GM23338 (cell line): ENCODE results near the gene MCAT. TPM values are rescaled to one million over a fixed set of nuclear protein-coding genes. Genes with fewer than 3 reads are reported as not detected.

Experiments
- polyA plus RNA-seq: library from polyadenylated mRNA; unstranded; fragments of >200 nt; fragmentation: Nextera tagmentation; extraction: Ambion mirVana; gene quantifications from 2 replicates; pipeline ENCODE4 v1.2.1, GENCODE V29; 2016
- total RNA-seq: library from RNA; depleted of rRNA; stranded (reverse); fragments of >200 nt; shearing (Covaris generic); gene quantifications from 2 replicates; pipeline ENCODE4 v1.2.3, GENCODE V29; 2014; rRNA removed

The MCAT gene
- total and polyA plus RNA-seq, 2 experiments from 2014 or later, result 9.7 to 16.9 TPM

Other genes starting within 250 kb of the MCAT start
- 47.0 and 57.3 TPM in 2 replicates for gene PACSIN2, start 128.2 kb downstream of the MCAT start, total RNA-seq
- 23.5 and 24.6 TPM in 2 replicates for gene PACSIN2, start 128.2 kb downstream of the MCAT start, polyA plus RNA-seq
- gene TTLL1, start 54.0 kb downstream of the MCAT start, total RNA-seq, result 3.5 and 5.5 TPM in 2 replicates
- gene TTLL1, start 54.0 kb downstream of the MCAT start, polyA plus RNA-seq, result 6.2 and 6.8 TPM in 2 replicates
- gene BIK, start 32.6 kb downstream of the MCAT start, total RNA-seq, result 5.6 and 9.8 TPM in 2 replicates
- 9.6 and 10.4 TPM in 2 replicates for gene BIK, start 32.6 kb downstream of the MCAT start, polyA plus RNA-seq
- gene TSPO, start 8.2 kb upstream of the MCAT start, total RNA-seq, result 42.5 and 44.7 TPM in 2 replicates
- 32.3 and 34.6 TPM in 2 replicates for gene TSPO, start 8.2 kb upstream of the MCAT start, polyA plus RNA-seq
- gene TTLL12, start 43.7 kb upstream of the MCAT start, total RNA-seq, result 129 and 147 TPM in 2 replicates
- gene TTLL12, start 43.7 kb upstream of the MCAT start, polyA plus RNA-seq, result 43.9 and 46.7 TPM in 2 replicates
- 2.0 and 3.2 TPM in 2 replicates for gene SCUBE1, start 200.0 kb upstream of the MCAT start, total RNA-seq
- 0.52 and 0.81 TPM in 2 replicates for gene SCUBE1, start 200.0 kb upstream of the MCAT start, polyA plus RNA-seq